Measurements from ENCODE around the gene PPIL6.

PPIL6 gene

DNA sequence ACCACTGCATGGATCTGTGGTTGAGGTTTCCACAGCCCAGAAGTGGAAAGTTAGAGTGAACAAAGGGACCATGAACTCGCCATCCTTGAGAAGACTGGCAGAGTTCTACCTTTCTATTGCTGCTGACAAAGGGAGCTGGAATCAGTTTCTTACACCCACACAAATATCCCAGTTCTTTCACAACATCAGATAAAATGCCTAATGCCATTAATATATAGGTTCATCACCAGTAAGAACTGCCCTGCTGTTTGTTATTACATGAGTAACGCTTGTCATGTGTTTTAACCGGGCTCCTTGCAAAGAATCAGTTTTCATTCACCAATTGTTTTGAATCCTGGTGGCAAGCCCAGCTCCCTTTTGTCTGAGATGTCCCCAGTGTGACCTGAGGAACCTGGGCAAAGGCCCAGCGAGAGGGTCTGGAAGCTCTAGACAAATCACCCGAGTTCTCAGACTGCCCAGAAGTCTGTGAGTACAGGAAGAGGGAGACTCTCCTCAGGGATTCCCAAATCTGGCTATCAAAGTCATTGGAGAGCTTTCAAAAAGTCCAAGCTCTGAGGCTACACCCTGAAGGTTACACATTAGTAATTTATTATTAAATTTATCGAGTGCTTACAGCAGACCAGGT is 50.7 kb downstream of the PPIL6 start:
- no peak for DNase-seq (ENCODE audit: low spot score)
- TF ChIP-seq, protein P1, sequence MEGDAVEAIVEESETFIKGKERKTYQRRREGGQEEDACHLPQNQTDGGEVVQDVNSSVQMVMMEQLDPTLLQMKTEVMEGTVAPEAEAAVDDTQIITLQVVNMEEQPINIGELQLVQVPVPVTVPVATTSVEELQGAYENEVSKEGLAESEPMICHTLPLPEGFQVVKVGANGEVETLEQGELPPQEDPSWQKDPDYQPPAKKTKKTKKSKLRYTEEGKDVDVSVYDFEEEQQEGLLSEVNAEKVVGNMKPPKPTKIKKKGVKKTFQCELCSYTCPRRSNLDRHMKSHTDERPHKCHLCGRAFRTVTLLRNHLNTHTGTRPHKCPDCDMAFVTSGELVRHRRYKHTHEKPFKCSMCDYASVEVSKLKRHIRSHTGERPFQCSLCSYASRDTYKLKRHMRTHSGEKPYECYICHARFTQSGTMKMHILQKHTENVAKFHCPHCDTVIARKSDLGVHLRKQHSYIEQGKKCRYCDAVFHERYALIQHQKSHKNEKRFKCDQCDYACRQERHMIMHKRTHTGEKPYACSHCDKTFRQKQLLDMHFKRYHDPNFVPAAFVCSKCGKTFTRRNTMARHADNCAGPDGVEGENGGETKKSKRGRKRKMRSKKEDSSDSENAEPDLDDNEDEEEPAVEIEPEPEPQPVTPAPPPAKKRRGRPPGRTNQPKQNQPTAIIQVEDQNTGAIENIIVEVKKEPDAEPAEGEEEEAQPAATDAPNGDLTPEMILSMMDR (IDR thresholded peaks at IDR 0.05; ENCODE audit: extremely low read depth, missing control alignments) = no peak

DNA sequence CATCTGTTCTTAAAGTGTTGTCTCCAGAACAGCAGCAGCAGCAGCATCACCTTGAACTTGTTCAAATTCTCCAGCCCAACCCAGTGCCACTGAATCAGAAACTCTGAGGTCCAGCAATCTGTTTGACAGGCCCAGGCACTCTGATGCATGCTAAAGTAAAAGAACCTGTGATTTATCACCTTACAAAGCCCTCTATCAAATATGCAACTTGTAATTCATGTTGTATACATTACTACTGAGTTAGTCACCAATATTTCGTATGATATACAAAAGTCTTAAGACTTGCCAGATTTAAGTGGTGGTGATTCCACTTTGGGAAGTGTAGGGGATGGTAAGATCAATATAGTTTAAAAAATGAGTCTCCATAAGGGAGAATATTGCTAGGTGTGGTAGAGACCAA is 52.2 kb downstream of the PPIL6 start:
- DNase-seq (ENCODE audit: low spot score) = no peak
- TF ChIP-seq, protein P1 (IDR thresholded peaks at IDR 0.05; ENCODE audit: extremely low read depth, missing control alignments) = no peak

- no peak for DNase-seq (ENCODE audit: low spot score)
- TF ChIP-seq, protein P1 (IDR thresholded peaks at IDR 0.05; ENCODE audit: extremely low read depth, missing control alignments) = no peak
Measured at GRCh38 chr6:109383438-109383940, 56.9 kb downstream of the PPIL6 start.

DNA sequence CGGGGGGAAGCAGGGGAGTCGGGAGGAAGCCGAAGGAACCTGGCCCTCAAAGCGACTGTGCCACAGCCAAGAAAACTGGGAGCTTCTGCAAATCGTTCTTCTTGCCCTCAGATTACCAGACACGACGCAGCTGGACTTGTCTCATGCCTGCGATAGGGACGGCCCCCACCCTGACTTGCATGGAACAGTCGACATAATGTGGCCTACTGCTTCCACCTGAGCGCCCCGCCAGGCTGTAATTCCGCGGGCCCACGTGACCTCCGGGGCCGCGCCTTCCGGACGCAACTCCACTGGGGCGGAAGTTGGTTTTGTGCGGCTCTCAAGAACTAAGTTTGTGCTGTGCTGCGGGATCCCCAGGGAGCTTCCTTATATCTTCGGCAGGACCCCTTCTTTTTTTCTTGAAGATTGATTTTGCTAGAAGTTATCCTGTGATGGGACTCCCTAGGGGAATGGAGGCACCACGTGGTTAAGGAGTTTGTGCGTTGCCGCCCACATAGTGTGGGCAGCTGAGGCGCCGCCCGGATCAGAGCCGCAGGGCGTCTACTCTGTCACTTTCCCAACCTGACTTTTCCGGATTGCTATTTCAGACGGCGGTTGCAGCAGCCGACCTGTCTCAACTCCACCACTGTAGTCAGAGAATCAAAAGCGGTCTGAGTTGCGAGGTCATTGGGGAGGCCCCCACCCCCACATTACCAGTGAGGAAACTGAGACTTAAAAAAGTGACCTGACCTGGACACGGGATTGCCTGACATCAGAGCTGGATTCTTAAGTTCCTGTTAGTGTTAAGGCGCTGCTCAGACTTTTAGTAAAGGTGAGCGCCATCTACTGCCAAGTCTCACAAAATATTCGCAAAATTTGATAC is 57.6 kb downstream of the PPIL6 start:
- DNase-seq (ENCODE audit: low spot score) = peak; percentile 92
- TF ChIP-seq, protein P1 (IDR thresholded peaks at IDR 0.05; ENCODE audit: extremely low read depth, missing control alignments) = peak; percentile 50

DNA sequence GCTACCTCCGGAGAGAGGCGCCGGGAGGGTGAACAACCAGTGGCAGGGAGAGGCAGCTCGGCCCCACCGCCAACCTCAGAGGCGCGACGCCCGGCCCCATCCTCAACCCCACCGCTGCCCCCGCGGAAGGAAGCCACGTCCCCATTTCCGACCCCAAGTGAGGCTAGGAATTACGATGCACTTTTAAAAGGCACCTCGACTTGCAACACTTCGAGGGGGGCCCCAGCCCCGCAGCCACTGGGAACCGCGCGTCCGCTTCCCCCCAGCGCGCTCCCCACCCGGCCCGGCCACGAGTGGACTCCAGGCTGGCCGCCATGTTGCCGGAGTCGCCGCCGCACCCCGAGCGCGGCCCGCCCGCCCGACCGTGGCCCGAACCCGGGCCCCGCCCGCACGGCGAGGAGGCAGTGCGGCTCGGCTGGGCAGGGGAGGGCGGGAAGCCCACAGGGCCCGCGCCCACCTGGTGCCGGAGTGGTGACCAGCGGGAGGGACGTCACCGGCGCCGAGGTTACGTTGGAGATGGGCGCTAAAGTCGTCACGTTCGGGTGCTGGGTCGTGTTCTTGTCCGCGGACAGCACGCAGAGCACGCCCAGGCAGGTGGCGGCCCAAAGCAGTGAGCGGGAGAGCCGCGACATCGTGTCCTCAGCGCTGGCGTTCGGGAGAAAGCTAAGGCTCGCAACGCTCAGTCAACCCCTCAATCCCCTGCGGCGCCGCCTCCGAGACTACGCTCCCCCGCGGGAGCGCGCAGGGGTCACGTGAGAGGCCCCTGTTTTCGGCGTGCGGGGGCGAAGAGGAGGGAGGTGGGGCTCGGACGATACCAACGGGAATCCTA is 58.5 kb downstream of the PPIL6 start, which contains the start of gene CD164:
TSS of gene CD164 (minus strand) at position 721 of the 829 bp plus-strand sequence. CDS start at position 632, 89 bp downstream.
- TF ChIP-seq, protein P1 (IDR thresholded peaks at IDR 0.05; ENCODE audit: extremely low read depth, missing control alignments) = no peak
- DNase-seq (ENCODE audit: low spot score) = peak; percentile 97

DNA sequence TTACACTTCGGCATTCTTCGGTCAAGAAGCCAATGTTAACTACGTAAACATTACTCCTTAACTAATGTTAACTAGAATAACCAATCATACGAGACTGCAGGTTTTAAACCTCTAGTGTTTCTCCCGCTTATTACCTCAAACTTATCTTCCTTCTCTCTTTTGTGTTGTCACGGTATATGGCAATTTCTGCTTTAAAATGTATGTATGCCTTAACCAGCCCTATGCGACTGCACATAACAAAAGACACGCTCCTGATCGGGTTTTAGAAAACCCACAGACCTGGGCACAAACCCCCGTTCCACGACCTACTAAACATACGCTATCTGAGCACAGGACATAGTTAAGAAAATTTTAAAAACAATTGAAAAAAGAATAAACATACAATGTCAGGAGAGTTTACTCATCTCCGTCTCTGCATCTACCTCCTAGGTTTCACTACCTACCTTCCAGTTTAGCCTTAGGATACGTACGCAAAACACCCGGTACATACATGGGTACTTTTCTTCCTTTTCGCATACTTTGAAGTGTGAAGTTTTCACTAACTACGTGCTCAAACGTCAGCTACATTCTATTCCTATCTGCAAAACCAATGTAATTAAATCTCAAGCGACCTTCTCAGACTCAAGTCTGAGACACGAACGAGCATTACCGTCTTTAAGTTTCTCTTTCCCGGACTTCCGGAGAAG is 59.2 kb downstream of the PPIL6 start:
- peak; percentile 45 for DNase-seq (ENCODE audit: low spot score)
- TF ChIP-seq, protein P1 (IDR thresholded peaks at IDR 0.05; ENCODE audit: extremely low read depth, missing control alignments) = no peak

All from GM20000 (cell line).